Activated CD4-positive, CD25-positive, alpha-beta regulatory T cell treated with anti-CD3 and anti-CD28 coated beads, Interleukin-2, amount 50 U/mL, for 72 hours (primary cell): Measurements from ENCODE around the gene PSG6.
"Not testable (repeated sequence)": the region's sequence is repeated elsewhere in the genome, so short reads cannot be mapped to it uniquely, and the experiment has no call there.

ENCODE experiments used
- DNase-seq: peaks from one replicate; pipeline ENCODE4 v3.0.0; 2021

The PSG6 gene

GRCh38 chr19:42917634-42918033 is at the start of gene PSG6:
Gene PSG6 (minus strand): TSS chr19:42917894. CDS start chr19:42917792, 102 bp downstream.
- DNase-seq = not testable (repeated sequence)

- DNase-seq = no peak
Observed at GRCh38 chr19:42965176-42965575, 47.5 kb upstream of the PSG6 start.

GRCh38 chr19:42961119-42961518 is 43.4 kb upstream of the PSG6 start:
- DNase-seq = no peak

- not testable (repeated sequence) for DNase-seq
Observed at GRCh38 chr19:42952126-42952525, 34.4 kb upstream of the PSG6 start.

- not testable (repeated sequence) for DNase-seq
Observed at GRCh38 chr19:42951476-42951875, 33.8 kb upstream of the PSG6 start.

- no peak for DNase-seq
Observed at GRCh38 chr19:42942187-42942789, 24.6 kb upstream of the PSG6 start.

- not testable (repeated sequence) for DNase-seq
Observed at GRCh38 chr19:42937107-42937506, 19.4 kb upstream of the PSG6 start, which contains the start of gene PSG7. Gene PSG7 (minus strand): TSS chr19:42937207. CDS start chr19:42937076, 131 bp downstream.

- not testable (repeated sequence) for DNase-seq
Observed at GRCh38 chr19:42934726-42935125, 17.0 kb upstream of the PSG6 start.

- not testable (repeated sequence) for DNase-seq
Observed at GRCh38 chr19:42934183-42934582, 16.5 kb upstream of the PSG6 start.

- not testable (repeated sequence) for DNase-seq
Observed at GRCh38 chr19:42933412-42933811, 15.7 kb upstream of the PSG6 start.

- DNase-seq = not testable (repeated sequence)
Observed at GRCh38 chr19:42932485-42933101, 14.9 kb upstream of the PSG6 start.

GRCh38 chr19:42930214-42930613 is 12.5 kb upstream of the PSG6 start:
- DNase-seq = not testable (repeated sequence)

- DNase-seq = no peak
Observed at GRCh38 chr19:42928896-42929295, 11.2 kb upstream of the PSG6 start.

GRCh38 chr19:42926781-42927180 is 9.1 kb upstream of the PSG6 start:
- DNase-seq = no peak

- not testable (repeated sequence) for DNase-seq
Observed at GRCh38 chr19:42923106-42923505, 5.4 kb upstream of the PSG6 start.

- not testable (repeated sequence) for DNase-seq
Observed at GRCh38 chr19:42920971-42921370, 3.3 kb upstream of the PSG6 start.

- DNase-seq = no peak
Observed at GRCh38 chr19:42919757-42920079, 2.0 kb upstream of the PSG6 start.

- DNase-seq = not testable (repeated sequence)
Observed at GRCh38 chr19:42919070-42919756, 1.5 kb upstream of the PSG6 start.

GRCh38 chr19:42918377-42919069 is 829 bp upstream of the PSG6 start:
- DNase-seq = not testable (repeated sequence)

GRCh38 chr19:42916931-42917330 is 763 bp downstream of the PSG6 start:
- not testable (repeated sequence) for DNase-seq

GRCh38 chr19:42913516-42913915 is 4.2 kb downstream of the PSG6 start:
- DNase-seq = not testable (repeated sequence)

GRCh38 chr19:42912941-42913340 is 4.8 kb downstream of the PSG6 start:
- DNase-seq = not testable (repeated sequence)

- DNase-seq = not testable (repeated sequence)
Observed at GRCh38 chr19:42911731-42912130, 6.0 kb downstream of the PSG6 start.
